ENCODE data around the gene MYO19.

DNA sequence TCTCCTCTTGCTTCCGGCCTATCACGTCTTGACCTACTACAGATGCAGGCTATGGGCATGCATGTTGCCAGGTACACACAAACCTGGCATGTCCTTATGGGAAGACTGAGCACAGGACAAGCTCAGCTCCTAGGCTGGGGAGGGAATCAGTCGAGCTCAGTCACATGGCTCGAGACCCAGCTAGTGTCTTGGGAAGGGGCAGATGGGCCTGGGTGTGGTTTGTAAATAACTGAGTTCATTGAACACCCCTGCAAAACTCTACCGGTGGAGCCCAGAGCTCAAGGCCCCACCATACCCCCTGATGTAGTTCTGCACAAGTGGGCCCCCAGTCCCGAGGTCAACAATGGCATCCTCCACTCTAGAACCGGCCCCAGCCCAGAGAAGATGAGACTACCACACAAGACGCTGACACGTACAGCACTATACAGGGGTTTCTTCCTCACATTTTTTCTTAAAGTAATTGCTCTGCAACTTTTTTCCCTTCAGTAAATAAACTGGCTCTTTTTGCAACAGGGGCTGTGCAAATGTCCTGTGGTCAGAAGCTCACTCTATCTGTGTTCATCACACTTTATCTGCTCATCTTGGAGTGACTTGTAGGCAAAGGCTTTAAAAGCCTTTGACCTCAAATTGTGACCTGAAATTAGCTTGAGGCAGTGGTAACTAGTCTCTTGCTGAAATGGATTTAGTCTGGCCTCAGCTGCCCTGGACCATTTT lies 25.2 kb downstream of the MYO19 start:
- TF ChIP-seq POLR2A (IDR thresholded peaks at IDR 0.05) (no peak), EP300 (IDR thresholded peaks at IDR 0.05) (no peak)
- TF ChIP-seq, protein P1, sequence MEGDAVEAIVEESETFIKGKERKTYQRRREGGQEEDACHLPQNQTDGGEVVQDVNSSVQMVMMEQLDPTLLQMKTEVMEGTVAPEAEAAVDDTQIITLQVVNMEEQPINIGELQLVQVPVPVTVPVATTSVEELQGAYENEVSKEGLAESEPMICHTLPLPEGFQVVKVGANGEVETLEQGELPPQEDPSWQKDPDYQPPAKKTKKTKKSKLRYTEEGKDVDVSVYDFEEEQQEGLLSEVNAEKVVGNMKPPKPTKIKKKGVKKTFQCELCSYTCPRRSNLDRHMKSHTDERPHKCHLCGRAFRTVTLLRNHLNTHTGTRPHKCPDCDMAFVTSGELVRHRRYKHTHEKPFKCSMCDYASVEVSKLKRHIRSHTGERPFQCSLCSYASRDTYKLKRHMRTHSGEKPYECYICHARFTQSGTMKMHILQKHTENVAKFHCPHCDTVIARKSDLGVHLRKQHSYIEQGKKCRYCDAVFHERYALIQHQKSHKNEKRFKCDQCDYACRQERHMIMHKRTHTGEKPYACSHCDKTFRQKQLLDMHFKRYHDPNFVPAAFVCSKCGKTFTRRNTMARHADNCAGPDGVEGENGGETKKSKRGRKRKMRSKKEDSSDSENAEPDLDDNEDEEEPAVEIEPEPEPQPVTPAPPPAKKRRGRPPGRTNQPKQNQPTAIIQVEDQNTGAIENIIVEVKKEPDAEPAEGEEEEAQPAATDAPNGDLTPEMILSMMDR (IDR thresholded peaks at IDR 0.05) = no peak

Data from ovary (tissue), 3 donors.